DMS53 treated with DMSO at 0.1 percent for 48 hours (cell line): ENCODE measurements around the gene GRIN3B.

Source experiments
- DNase-seq: peaks from one replicate; lab custom pipeline; 2025; ENCODE audit not compliant: unreplicated experiment; lab: John Stamatoyannopoulos, UW

GRIN3B gene

DNA sequence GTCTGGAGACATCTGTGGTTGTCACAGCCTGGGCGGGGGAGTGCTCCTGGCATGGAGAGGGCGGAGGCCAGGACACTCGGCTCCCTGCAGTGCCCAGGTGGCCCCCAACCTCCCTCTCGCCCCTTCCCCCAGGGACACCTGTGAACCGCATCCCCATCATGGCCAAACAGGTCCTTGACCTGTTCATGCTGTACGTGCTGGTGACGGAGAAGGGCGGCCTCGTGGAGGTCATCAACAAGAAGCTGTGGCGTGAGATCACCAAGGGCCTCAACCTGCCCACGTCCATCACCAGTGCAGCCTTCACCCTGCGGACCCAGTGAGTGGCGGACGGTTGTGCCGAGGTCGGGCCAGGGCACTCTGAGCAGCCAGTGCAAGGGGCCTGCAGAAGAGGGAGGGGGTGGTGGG, 36.1 kb upstream of the GRIN3B start:
- no peak for DNase-seq

DNA sequence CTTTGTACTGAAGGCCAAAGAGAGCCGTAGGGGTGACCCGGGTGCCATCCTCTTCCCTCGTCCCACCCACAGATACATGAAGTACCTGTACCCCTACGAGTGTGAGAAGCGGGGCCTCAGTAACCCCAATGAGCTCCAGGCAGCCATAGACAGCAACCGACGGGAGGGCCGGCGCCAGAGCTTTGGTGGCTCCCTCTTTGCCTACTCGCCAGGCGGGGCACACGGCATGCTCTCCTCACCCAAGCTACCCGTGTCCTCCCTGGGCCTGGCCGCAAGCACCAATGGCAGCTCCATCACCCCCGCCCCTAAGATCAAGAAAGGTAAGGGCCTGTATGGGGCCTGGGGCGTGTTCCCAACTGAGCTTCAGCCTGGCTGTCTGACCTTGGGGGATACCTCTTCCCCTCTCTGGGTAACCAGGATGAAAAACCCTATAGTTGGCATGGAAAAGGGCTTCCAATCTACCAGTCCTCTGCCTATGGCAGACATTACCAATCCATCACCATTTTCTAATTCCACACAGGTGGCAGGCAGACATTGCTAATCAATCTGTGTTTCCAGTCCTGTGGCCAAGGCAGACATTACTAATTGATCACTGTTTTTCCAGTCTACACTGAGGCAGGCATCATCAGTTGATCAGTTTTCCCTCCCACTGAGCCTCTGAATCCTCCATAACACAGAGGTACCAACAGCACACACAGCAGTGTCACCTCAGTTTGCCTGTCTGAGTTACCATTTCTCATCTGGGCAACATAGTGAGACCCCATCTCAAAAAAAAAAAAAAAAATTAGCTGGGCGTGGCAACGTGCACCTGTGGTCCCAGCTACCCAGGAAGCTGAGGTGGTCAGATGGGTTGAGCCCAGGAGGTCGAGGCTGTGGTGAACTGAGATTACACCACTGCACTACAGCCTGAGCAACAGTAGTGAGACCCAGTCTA, 35.2 kb upstream of the GRIN3B start:
- no peak for DNase-seq

DNA sequence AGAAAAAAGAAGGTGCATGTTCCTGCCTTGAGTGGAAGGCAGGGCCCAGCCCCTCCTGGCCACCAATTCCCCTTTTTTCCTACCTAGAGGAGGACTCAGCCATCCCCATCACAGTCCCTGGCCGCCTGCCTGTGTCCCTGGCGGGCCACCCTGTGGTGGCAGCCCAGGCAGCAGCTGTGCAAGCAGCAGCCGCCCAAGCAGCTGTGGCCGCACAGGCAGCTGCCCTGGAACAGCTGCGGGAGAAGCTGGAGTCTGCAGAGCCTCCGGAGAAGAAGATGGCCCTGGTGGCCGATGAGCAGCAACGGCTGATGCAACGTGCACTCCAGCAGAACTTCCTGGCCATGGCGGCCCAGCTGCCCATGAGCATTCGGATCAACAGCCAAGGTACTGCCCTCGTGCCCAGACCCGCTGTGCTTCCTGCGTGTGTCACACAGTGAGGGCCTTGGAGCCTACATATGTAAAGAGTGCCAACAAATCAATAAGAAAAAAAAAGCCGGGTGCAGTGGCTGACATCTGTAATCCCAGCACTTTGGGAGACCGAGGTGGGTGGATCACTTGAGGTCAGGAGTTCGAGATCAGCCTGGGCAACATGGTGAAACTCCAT, 33.6 kb upstream of the GRIN3B start:
- no peak for DNase-seq

DNA sequence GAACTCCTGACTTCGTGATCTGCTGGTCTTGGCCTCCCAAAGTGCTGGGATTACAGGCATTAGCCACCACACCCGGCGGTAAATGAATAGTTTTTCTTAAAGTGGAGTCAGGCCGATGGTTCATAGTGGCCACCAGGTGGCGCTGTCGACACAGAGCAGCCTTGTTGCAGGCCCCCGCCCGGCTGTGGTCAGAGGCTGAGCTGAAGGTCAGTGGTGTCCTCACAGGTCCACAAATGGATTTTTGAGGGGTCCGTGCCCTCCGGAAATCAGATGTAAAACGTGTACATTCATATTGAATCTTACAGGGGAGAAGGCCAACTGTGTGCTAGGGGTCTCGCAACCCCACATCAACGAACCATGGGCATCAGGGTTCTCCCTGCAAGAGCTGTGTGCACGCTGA, 29.5 kb upstream of the GRIN3B start:
- DNase-seq = no peak

DNA sequence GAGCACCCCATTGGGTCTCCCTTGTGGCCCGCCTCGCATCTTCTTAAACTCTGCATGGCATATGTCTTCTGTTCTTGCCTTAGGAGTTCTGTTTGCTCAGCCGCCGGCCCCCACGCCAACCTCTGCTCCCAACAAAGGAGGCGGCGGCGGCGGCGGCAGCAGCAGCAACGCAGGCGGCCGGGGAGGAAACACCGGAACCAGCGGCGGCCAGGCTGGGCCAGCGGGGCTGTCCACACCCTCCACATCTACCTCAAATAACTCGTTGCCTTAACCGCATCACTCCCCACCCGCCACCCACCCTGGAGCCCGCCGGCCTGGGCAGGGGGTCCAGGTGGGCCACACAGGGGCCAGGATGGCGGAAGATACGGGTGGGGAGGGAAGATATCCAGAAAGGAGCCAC, 28.4 kb upstream of the GRIN3B start:
- DNase-seq = no peak

DNA sequence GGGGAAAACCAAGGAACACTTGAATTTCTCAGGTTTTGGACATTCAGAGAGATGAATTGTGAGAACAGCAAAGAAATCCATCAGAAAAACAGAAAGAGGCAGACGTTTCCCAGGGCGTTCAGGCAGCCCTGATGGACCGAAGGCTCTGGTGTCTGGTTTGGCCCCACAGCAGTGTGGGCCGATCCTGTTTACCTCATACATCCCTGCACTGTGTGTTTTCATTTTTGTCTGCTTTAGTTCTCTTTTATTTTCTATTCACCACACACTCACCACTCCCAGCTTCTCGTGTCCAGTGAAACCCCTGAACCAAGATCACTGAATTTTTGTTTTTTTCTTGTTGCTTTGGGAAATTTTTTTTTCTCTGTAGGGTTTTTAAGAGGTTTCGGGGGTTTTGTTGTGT, 27.9 kb upstream of the GRIN3B start:
- no peak for DNase-seq

DNA sequence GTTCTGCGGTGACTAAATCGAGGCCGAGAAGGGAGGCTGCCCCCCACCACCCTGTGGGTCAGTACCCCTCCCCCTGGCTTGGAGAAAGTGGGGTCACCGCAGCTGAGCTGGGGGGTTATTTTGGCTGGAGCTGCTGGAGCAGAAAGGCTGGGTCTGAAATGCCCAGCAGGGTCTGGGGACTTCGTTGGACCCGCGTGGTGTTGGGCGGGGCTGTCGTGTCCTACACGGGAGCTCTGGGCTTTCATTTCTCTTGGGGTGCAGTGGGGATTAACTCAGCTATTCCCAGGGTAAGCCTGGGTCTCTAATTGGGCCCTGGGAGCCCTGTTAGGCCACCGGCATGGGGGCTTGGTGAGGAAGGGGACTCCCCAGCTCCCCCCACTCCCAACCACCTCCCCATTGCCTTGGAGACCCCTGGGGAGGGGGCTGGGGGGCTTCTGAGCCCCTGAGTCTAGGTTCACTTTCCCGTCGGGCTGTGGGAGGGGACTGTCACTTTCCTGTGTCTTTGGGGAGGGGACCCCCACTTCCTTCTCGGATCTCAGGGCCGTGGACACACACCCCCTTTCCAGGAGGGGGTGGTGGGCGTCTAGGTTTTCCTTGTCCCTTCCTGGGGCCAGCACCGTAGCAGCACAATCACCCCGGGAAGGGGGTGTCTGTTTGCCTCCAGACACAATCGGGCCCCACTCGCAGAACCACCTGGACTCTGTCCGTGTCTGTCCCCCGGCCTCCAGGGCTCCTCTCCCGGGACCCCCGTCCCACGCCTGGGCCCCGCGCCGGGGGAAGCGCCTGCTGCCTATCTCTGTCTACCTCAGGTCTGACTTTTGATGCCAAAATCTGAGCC, 26.3 kb upstream of the GRIN3B start:
- no peak for DNase-seq

DNA sequence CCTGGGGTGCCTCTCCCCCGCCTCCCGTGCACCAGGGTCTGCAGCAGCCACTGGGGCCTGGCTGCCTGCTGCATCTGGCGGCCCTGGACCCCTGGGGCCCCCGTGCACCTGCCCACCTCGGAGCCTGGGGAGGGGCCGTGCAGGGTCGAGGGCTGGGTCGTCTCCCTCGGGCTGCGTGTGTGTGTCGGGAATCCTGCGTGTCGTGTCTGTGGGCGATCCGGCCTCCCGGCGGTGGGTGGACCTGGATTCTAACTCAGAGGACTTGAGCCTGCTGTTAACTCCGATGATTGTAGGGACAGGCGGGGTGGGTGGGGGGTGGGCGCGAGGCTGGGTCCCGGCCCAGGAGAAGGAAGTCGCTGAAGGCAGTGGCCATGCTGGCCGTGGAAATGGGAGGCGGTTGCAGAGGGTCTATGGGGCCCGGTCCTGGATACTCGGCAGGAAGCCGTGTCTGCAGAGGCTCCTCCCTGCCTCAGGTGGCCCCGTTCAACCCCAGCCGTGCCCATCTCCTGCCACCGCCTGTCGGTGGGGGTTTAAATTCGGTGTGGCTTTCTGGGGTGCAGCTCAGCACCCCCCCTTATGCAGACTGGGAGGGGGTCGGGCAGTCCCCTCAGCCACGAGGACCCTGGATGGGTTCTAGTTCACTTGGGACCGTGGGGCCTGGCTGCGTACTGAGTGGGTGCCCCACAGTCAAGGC, 25.5 kb upstream of the GRIN3B start:
- no peak for DNase-seq

DNA sequence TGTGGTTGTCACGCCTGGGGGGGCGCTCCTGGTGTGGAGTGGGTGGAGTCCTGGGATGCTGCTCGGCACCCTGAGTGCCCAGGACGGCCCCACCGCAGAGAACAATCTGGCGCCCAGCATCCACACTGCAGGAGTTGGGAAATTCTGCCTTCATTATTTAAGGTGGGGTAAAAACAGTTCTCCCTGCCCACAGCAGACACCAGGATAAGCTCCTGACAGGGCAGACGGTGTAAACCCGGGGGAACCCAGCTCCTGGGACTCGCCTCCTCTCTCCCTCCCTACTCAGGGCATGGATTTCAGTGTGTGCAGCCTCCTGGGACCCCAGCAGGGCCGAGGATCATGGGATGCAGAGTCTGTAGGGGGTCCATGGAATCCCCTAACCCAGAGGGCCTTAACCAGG, 23.7 kb upstream of the GRIN3B start:
- no peak for DNase-seq

DNA sequence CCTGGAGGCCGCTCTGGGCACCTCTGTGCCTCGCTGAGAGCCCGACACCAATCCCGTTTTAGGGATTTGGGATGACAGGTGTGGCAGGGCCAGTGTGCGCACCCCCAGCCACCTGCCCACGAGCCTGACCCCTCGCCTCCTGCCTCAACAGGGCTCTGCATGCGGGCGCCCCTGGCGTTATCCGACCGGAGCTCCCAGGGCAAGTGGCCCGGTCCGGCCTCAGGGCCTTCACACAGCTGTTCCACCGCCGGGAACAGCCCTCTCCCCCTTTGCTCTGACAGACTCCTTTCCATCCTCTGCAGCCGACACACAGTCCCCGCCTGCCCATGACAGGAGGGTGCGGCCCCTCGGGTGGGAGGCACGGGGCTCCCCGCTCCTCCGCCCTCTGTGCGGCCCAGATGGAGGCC, 23.2 kb upstream of the GRIN3B start:
- no peak for DNase-seq

DNA sequence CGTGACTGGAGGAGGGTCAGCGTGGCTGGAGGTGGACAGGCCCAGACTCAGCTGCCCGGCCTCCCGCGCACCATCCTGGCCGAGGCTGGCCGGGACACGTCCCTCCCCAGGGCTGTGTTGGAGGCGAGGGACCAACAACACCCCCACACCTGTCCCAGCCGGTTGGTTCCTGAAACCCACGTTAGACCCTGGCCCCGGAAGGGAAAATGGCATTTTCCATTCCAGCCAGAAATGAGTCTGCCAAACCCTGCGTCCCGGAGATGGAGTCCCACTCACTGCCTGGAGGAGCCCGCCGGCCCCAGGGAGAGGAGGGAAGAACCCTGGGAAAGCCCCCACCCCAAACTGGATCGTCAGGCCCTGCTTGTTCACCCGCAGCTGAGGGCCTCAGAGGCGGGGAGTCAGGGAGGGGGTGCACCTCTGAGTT, 20.9 kb upstream of the GRIN3B start:
- DNase-seq = no peak

DNA sequence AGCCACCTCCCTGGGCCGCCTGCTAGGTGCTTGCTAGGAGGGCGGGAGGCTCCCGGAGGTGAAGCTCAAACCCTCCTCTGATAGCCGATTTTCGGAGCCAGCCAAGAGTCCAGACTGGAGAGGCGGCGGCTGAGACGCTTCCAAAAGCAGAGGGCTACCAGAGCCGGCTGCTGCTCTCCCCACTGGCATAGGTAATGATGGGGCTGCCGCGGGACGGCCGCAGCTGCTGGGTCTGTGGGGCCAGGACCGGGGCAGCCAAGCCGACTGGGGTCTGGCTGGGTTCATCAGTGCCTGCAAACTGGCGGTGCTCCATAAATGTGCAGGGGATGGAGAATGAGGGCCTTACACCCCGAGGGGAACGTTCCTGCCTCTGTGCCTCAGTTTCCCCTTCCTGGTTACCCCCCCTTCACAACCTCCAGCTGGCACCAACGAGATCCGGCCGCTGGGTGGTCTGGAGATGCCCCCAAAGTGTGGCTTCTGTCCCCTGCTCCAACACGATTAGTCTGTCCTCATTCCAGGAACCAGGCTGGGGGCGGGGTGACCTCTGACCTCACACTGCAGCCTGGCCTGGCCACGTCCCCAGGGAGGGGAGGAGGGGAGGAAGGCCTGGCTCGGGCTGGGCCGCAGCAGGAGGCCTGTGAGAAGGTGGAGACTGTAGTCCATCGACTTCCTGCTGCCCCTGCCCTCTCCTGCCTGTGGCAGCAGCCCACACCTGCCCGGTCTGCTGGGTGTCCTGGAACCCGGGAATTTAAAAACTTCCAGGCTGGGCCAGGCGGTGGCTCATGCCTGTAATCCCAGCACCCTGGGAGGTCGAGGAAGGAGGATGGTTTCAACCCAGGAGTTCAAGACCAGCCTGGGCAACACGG, 19.9 kb upstream of the GRIN3B start:
- DNase-seq = no peak

DNA sequence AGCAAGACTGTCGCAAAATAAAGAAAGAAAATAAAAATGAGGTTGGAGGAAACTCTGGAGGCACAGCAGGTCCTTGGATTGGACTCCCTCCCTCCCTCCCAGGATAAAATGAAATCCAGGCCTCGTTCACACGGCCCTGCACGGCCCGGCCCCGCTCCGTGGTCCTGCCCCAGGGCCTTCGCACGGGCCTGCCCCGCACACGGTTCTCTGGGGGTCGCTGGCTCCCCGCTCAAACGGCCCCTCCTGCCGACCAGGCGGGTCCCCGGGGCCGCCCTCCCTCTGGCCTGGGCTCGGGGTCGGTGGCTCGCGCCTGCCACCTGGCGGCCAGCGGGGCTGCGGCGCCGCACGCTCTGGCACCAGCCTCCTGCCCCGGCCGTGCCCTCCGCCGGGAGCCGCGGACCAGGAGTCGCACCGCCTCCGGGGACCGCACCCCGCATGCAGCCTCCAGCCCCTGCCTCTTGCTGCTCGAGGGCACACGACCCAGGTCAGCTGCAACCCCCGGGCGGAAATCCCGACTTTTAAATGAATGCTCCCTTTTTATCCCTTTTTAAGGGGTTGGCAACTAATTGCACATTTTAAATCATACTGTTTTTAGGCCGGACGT, 17.6 kb upstream of the GRIN3B start:
- DNase-seq = no peak

DNA sequence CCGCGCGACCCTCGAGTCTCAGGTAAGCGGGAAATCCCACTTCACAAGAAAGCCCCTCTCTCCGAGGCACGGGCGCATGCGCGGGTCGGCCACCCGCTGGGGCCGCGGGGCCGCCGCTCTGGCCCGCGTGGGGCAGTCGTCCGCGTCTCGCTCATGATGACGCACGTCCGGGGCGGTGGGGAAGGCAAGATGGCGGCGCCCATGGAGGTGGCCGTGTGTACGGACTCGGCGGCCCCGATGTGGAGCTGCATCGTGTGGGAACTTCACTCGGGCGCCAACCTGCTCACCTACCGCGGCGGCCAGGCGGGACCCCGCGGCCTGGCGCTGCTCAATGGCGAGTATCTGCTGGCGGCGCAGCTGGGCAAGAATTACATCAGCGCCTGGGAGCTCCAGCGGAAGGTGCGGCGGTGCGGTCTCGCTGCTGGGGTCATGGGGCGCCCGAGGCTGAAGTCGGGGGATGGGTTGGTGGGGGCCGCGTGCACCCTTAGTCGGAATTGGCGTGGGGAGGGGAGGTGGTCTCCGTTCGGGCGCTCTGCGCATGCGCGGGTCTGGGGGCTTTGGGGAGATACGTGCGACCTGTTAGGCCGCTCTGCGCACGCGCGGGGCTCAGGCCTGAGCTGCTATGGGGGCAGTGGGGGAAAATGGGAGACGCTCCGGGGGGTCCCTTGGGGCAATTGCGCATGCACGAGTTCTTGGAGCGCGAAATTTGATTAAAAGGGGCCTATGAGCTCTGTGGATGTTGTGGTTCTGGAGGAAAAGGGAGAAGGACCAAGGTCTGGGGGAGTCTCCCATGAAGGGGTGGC, 15.9 kb upstream of the GRIN3B start, which contains the start of gene WDR18:
Gene WDR18 (plus strand): TSS at position 181 of the 803 bp plus-strand sequence. CDS start 9 bp downstream, at position 190.
- DNase-seq = peak; percentile 48

DNA sequence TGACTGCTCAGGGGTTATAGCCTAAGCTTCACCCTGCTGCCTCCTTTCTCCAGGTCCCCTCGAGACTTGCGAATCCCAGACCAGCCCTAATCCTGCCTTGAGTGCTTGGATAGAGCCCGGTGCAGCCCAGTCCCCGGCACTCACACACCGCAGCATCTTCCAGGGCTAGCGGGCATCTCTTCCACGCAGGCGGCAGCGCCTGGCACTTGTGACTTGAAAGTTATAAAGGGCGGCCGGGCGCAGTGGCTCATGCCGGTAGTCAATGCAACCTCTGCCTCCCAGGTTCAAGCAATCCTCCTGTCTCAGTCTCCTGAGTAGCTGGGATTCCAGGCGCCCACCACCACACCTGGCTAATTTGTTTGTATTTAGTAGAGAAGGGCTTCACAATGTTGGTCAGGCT, 14.1 kb upstream of the GRIN3B start:
- DNase-seq = no peak

DNA sequence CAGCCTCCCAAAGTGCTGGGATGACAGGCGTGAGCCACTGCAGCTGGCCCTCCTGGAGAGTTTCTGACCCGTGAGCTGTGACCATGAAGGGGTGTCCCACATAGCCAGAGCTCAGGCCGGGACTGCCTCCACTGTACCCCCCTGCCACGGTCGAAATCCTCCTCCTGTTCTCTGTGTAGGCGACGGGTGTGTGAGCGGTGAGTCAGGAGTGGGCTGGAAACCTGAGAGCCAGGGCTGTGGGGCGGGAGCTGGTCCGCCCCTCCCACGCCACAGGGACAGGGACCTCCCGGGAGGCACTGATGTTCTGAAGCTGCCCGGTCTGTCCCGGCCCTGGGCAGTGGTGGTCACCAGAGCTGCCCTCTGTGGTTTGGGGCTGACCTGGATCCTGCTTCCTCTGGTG, 12.1 kb upstream of the GRIN3B start:
- no peak for DNase-seq

DNA sequence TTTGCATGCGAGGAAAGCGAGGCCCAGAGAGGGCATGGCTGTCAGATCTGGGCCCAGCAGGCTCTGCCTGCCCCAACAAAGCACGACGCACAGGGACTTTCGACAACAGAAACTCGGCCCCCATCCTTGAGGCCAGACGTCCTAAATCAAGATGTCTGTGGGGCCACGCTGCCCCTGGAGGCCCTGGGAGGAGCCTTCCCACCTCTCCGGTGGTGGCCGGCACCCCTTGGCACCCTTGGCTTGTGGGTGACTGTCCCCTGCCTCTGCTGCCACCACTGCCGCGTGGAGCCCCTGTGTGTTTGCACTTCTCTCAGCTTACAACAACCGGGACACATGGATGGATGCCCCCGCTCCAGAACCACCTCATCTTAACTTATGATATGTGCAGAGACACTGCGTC, 11.7 kb upstream of the GRIN3B start:
- no peak for DNase-seq

DNA sequence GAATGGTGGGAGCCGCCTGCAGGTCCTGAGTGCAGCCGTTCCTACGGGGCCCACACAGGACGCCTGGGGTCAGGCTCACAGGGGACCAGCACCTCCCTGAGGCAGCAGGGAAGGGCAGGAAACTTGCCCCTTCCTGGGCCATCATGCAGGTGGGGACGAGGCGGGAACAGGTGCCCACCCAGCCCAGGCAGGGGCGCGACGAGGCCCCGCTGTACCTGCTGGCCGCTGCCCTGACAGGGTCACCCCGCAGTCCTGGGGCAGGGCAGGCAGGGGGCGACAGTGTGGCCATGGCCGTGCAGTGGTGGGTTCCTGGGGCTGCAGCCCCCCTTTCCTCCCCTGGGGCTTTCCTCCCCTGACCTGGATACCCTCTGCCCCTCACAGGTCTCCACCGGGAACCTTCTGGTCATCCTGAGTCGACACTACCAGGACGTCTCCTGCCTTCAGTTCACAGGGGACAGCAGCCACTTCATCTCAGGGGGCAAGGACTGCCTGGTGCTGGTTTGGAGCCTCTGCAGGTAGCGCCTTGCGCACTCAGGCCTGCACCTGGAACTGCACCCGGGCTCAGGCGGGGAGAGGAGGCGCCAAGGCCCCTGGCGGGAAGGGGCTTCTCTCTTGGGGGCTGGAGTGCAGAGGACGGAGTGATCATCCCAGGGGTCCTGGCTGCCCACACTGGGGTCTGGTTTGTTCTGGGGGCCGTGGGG, 10.7 kb upstream of the GRIN3B start:
- no peak for DNase-seq
